PC-3 (cell line): ENCODE measurements around the gene CHSY1. TPM values are rescaled to one million over a fixed set of nuclear protein-coding genes. Genes with fewer than 3 reads are reported as not detected.
"Not testable (repeated sequence)": the region's sequence is repeated elsewhere in the genome, so short reads cannot be mapped to it uniquely, and the experiment has no call there.

Experiments used
- ATAC-seq: fragments of 200-7000 bp; cut with Tn5 transposase; 2 replicates; pipeline ENCODE4 v1.9.1; 2020; ENCODE audit warnings: mild to moderate bottlenecking, moderate library complexity
- BruUV-seq: library from RNA; stranded (reverse); fragments of 400-500 nt; replicated peaks from 2 replicates; lab custom pipeline; 2021; lab: Mats Ljungman, UMichigan
- CTCF ChIA-PET: fragments of 300-600 bp; sonication (Branson Sonifier 250); formaldehyde crosslinking; loops from one replicate; lab custom pipeline; 2022; ENCODE audit warnings: antibody characterized with exemption; lab: Charles Lee
- POLR2A ChIA-PET: fragments of 300-600 bp; sonication (Branson Sonifier 250); formaldehyde crosslinking; loops from one replicate; lab custom pipeline; 2022; ENCODE audit warnings: antibody characterized with exemption; ENCODE audit not compliant: unreplicated experiment; lab: Charles Lee
- DNase-seq: peaks from one replicate; pipeline ENCODE4 v3.0.0-alpha.2; 2015
- H2AFZ ChIP-seq: fragments of 300-600 bp; sonication (generic); 2 replicates; pipeline ENCODE4 v1.6.0; 2016; ENCODE audit warnings: antibody characterized with exemption, low read length
- H3F3A ChIP-seq: fragments of 300-600 bp; sonication (generic); one replicate; pipeline ENCODE4 v1.6.0; 2017; ENCODE audit warnings: antibody characterized with exemption, low read length, control low read depth, mild to moderate bottlenecking; ENCODE audit not compliant: unreplicated experiment
- H3K27ac ChIP-seq: fragments of 300-600 bp; sonication (generic); 2 replicates; pipeline ENCODE4 v1.5.1; 2016; ENCODE audit warnings: mild to moderate bottlenecking, low read length
- H3K27me3 ChIP-seq: fragments of 300-600 bp; sonication (generic); 2 replicates; pipeline ENCODE4 v1.6.1; 2016; ENCODE audit warnings: low read length, mixed read lengths
- H3K36me3 ChIP-seq: fragments of 300-600 bp; sonication (generic); 2 replicates; pipeline ENCODE4 v1.6.1; 2016; ENCODE audit warnings: low read depth, mixed run types, low read length, mixed read lengths
- H3K4me1 ChIP-seq: fragments of 300-600 bp; sonication (generic); 2 replicates; pipeline ENCODE4 v1.5.1; 2016; ENCODE audit warnings: low read length; ENCODE audit not compliant: insufficient read depth
- H3K4me2 ChIP-seq: fragments of 300-600 bp; sonication (generic); 2 replicates; pipeline ENCODE4 v1.6.0; 2016; ENCODE audit warnings: low read length
- H3K4me3 ChIP-seq: fragments of 300-600 bp; sonication (generic); 2 replicates; pipeline ENCODE4 v1.5.1; 2016; ENCODE audit warnings: mild to moderate bottlenecking, low read length, mixed read lengths
- H3K79me2 ChIP-seq: fragments of 300-600 bp; sonication (generic); 2 replicates; pipeline ENCODE4 v1.6.1; 2017; ENCODE audit warnings: low read length, mixed read lengths
- H3K9ac ChIP-seq: fragments of 300-600 bp; sonication (generic); 2 replicates; pipeline ENCODE4 v1.6.0; 2016; ENCODE audit warnings: mild to moderate bottlenecking, low read length
- H3K9me2 ChIP-seq: fragments of 300-600 bp; sonication (generic); replicated peaks from 2 replicates; pipeline ENCODE4 v1.6.1; 2016; ENCODE audit warnings: mixed run types, low read length, mixed read lengths
- H3K9me3 ChIP-seq: fragments of 300-600 bp; sonication (generic); 2 replicates; pipeline ENCODE4 v1.6.1; 2016; ENCODE audit warnings: low read length, mixed read lengths
- H4K20me1 ChIP-seq: fragments of 300-600 bp; sonication (generic); 2 replicates; pipeline ENCODE4 v1.6.1; 2016; ENCODE audit warnings: low read length, mixed read lengths
- CTCF ChIP-seq: fragments of 300-600 bp; sonication (generic); conservative IDR thresholded peaks from 2 replicates; pipeline ENCODE4 v1.5.1; 2017; ENCODE audit warnings: antibody characterized with exemption, low read depth, mild to moderate bottlenecking, low read length
- EZH2 ChIP-seq: fragments of 300-600 bp; sonication (generic); IDR thresholded peaks from one replicate; pipeline ENCODE4 v1.6.1; 2017; ENCODE audit warnings: antibody characterized with exemption, mild to moderate bottlenecking, low read length; ENCODE audit not compliant: unreplicated experiment
- EZH2phosphoT487 ChIP-seq: fragments of 300-600 bp; sonication (generic); IDR thresholded peaks from 2 replicates; pipeline ENCODE4 v1.6.1; 2018; ENCODE audit warnings: mild to moderate bottlenecking, antibody characterized with exemption, low read length, borderline replicate concordance
- intact Hi-C: fragments of 100-400 bp; cut with micrococcal nuclease; formaldehyde crosslinking; loops from 2 replicates; pipeline ENCODE4 v1.9.0; 2023
- total RNA-seq: library from RNA; depleted of rRNA; stranded (reverse); fragments of >200 nt; gene quantifications from 2 replicates; pipeline ENCODE4 v1.2.3, GENCODE V29; 2014

Gene CHSY1
- total RNA-seq, 1 experiment from 2014 or later: 13.8 TPM

DNA sequence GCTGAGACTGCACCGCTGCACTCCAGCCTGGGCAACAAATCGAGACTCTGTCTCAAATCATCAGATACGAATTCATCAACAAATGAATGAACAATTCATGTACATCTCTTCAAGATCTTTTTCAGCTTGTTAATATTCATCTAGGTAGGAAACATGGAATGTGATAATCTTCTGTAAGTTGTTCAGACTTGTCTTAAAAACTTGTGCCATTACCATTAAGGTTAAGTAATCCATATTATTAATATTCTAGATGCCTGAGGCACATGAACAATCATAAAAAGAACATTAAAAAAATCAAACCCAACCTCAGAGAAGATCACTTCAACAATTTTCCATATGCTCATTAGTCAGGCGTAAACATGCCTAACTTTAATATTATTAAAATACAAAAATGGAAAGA is 36.2 kb downstream of the CHSY1 start:
- Histone ChIP-seq H3K9ac (no peak overlapping the region), H3K4me1 (no peaks in the 10 kb centered on the region), H4K20me1 (0 out of 2 replicates have a peak, but pooled peaks cover 7% of the 10 kb centered on the region), H3K79me2 (peaks cover 100% of the 10 kb centered on the region), H3K27ac (no peak overlapping the region), H3F3A (no peaks in the 10 kb centered on the region), H3K9me3 (no peaks in the 10 kb centered on the region), H2AFZ (no peak overlapping the region), H3K9me2 (no peaks in the 10 kb centered on the region), H3K4me2 (no peak overlapping the region), H3K36me3 (no peaks in the 10 kb centered on the region; the same call in 1 of the 2 replicates), H3K4me3 (no peak overlapping the region), H3K27me3 (no peaks in the 10 kb centered on the region)
- POLR2A ChIA-PET: no interaction called here
- CTCF ChIA-PET: no interaction called here
- DNase-seq (no peak), ATAC-seq (no peak)
- TF ChIP-seq EZH2phosphoT487: no peak
- no peak for TF ChIP-seq EZH2
- TF ChIP-seq CTCF: no peak
- intact Hi-C loops: no loop called here
- no TSS peak for BruUV-seq

DNA sequence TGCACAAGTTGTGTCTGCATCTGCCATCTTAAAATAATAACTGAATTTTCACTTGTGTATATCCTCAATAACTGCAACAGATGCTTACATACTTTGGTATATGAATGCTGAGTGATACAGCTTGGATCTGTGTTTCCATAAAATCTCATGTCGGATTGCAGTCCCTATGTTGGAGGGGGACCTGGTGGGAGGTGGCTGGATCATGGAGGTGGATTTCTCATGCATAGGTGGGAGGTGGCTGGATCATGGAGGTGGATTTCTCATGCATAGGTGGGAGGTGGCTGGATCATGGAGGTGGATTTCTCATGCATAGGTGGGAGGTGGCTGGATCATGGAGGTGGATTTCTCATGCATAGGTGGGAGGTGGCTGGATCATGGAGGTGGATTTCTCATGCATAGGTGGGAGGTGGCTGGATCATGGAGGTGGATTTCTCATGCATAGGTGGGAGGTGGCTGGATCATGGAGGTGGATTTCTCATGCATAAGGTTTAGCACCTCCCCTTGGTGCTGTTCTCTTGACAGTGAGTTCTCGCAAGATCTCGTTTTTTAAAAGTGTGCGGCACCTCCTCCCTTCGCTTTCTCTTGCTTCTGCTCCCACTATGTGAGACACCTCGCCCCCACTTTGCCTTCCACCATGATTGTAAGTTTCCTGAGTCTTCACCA is 37.3 kb downstream of the CHSY1 start:
- ATAC-seq, POLR2A ChIA-PET, H2AFZ ChIP-seq, H3K4me3 ChIP-seq, H3K27ac ChIP-seq, H3F3A ChIP-seq, BruUV-seq, H3K4me1 ChIP-seq, H3K9me2 ChIP-seq, DNase-seq, H3K9ac ChIP-seq, H3K4me2 ChIP-seq, intact Hi-C loops, H3K9me3 ChIP-seq, H3K36me3 ChIP-seq, H3K27me3 ChIP-seq, CTCF ChIA-PET: not testable (repeated sequence)
- Histone ChIP-seq H4K20me1 (0 out of 2 replicates have a peak, but pooled peaks cover 13% of the 10 kb centered on the region), H3K79me2 (peaks cover 100% of the 10 kb centered on the region)

- no peaks in the 10 kb centered on the region for H3F3A ChIP-seq
- ATAC-seq (no peak), DNase-seq (no peak)
- H3K9ac ChIP-seq: no peak overlapping the region
- H3K4me2 ChIP-seq: no peak overlapping the region
- H3K79me2 ChIP-seq: peaks cover 100% of the 10 kb centered on the region
- 0 out of 2 replicates have a peak, but pooled peaks cover 13% of the 10 kb centered on the region for H4K20me1 ChIP-seq
- no TSS peak for BruUV-seq
- no peaks in the 10 kb centered on the region for H3K27me3 ChIP-seq
- H3K4me1 ChIP-seq: no peaks in the 10 kb centered on the region
- H2AFZ ChIP-seq: no peak overlapping the region
- intact Hi-C loops: no loop called here
- H3K36me3 ChIP-seq: no peaks in the 10 kb centered on the region; the same call in 1 of the 2 replicates
- no peak overlapping the region for H3K4me3 ChIP-seq
- no peak for TF ChIP-seq EZH2phosphoT487
- TF ChIP-seq CTCF: no peak
- no peak for TF ChIP-seq EZH2
- ChIA-PET CTCF (no interaction called here), POLR2A (no interaction called here)
- H3K9me2 ChIP-seq: no peaks in the 10 kb centered on the region
- no peaks in the 10 kb centered on the region for H3K9me3 ChIP-seq
- H3K27ac ChIP-seq: no peak overlapping the region
Observed at GRCh38 chr15:101213570-101213969, 38.3 kb downstream of the CHSY1 start.
